ENCODE measurements around the gene AGPAT2. TPM values are rescaled to one million over a fixed set of nuclear protein-coding genes. Genes with fewer than 3 reads are reported as not detected.

AGPAT2 gene
- total RNA-seq, 2 donors from 2014 or later, result 33.4 to 39.8 TPM

- peaks cover under 1% of the 10 kb centered on the region for H3K36me3 ChIP-seq (ENCODE audit: control insufficient read depth, insufficient read depth, low read length)
- H3K36me3 Mint-ChIP-seq (ENCODE audit: low read depth), result peaks cover 3% of the 10 kb centered on the region
- peaks cover 3% of the 10 kb centered on the region for H3K4me1 Mint-ChIP-seq
- DNase-seq, result no peak
- TF ChIP-seq CTCF (conservative IDR thresholded peaks at IDR 0.05), result no peak
- no peak overlapping the region for H3K9ac ChIP-seq (ENCODE audit: extremely low read depth, low read length, poor library complexity, severe bottlenecking)
- no peaks in the 10 kb centered on the region for H3K9me3 Mint-ChIP-seq
- no peak overlapping the region for H3K27ac ChIP-seq (ENCODE audit: low read depth, low read length)
- WGBS, 2 experiments (ENCODE audit: insufficient coverage in 1 of 2, insufficient read length in 1 of 2), result 88 to 95% methylated on average over 19 to 22 of the region's 22 CpGs
- H3K9me3 ChIP-seq (ENCODE audit: control insufficient read depth, low read length), result no peaks in the 10 kb centered on the region
- no peak overlapping the region for H3K4me3 ChIP-seq (ENCODE audit: low read length)
- no peaks in the 10 kb centered on the region for H3K27me3 Mint-ChIP-seq (ENCODE audit: insufficient read depth)
- H3K27me3 ChIP-seq (ENCODE audit: control insufficient read depth, insufficient read depth, low read length, poor library complexity, severe bottlenecking), result no peaks in the 10 kb centered on the region
- H3K4me3 Mint-ChIP-seq, result no peak overlapping the region
- no peaks in the 10 kb centered on the region for H3K4me1 ChIP-seq (ENCODE audit: control insufficient read depth, insufficient read depth, low read length)
- no peak overlapping the region for H3K27ac Mint-ChIP-seq
These were observed 7.8 kb downstream of the AGPAT2 start for GRCh38 chr9:136679431-136679941.

GRCh38 chr9:136678624-136679023 lies 8.6 kb downstream of the AGPAT2 start:
- 92 to 93% methylated on average over 6 of the region's 6 CpGs for WGBS, 2 experiments (ENCODE audit: insufficient coverage in 1 of 2, insufficient read length in 1 of 2)
- Mint-ChIP-seq H3K4me3 (no peak overlapping the region), H3K27ac (no peak overlapping the region), H3K27me3 (ENCODE audit: insufficient read depth) (no peaks in the 10 kb centered on the region), H3K9me3 (no peaks in the 10 kb centered on the region), H3K36me3 (ENCODE audit: low read depth) (peaks cover 3% of the 10 kb centered on the region), H3K4me1 (peaks cover 3% of the 10 kb centered on the region)
- Histone ChIP-seq H3K36me3 (ENCODE audit: control insufficient read depth, insufficient read depth, low read length) (peaks cover 5% of the 10 kb centered on the region), H3K27me3 (ENCODE audit: control insufficient read depth, insufficient read depth, low read length, poor library complexity, severe bottlenecking) (no peaks in the 10 kb centered on the region), H3K9me3 (ENCODE audit: control insufficient read depth, low read length) (no peaks in the 10 kb centered on the region), H3K9ac (ENCODE audit: extremely low read depth, low read length, poor library complexity, severe bottlenecking) (no peak overlapping the region), H3K4me3 (ENCODE audit: low read length) (no peak overlapping the region), H3K27ac (ENCODE audit: low read depth, low read length) (no peak overlapping the region), H3K4me1 (ENCODE audit: control insufficient read depth, insufficient read depth, low read length) (no peaks in the 10 kb centered on the region)
- no peak for TF ChIP-seq CTCF (conservative IDR thresholded peaks at IDR 0.05)
- DNase-seq, result no peak

GRCh38 chr9:136678034-136678433 lies 9.2 kb downstream of the AGPAT2 start:
- Histone ChIP-seq H3K4me1 (ENCODE audit: control insufficient read depth, insufficient read depth, low read length) (no peaks in the 10 kb centered on the region), H3K4me3 (ENCODE audit: low read length) (no peak overlapping the region), H3K9ac (ENCODE audit: extremely low read depth, low read length, poor library complexity, severe bottlenecking) (no peak overlapping the region), H3K27ac (ENCODE audit: low read depth, low read length) (no peak overlapping the region), H3K9me3 (ENCODE audit: control insufficient read depth, low read length) (no peaks in the 10 kb centered on the region), H3K36me3 (ENCODE audit: control insufficient read depth, insufficient read depth, low read length) (peaks cover 5% of the 10 kb centered on the region), H3K27me3 (ENCODE audit: control insufficient read depth, insufficient read depth, low read length, poor library complexity, severe bottlenecking) (no peaks in the 10 kb centered on the region)
- TF ChIP-seq CTCF (conservative IDR thresholded peaks at IDR 0.05), result no peak
- DNase-seq, result no peak
- H3K4me3 Mint-ChIP-seq, result no peak overlapping the region
- no peak overlapping the region for H3K27ac Mint-ChIP-seq
- 94 to 100% methylated on average over 1 to 15 of the region's 15 CpGs for WGBS, 2 experiments (ENCODE audit: insufficient coverage in 1 of 2, insufficient read length in 1 of 2)
- peaks cover 3% of the 10 kb centered on the region for H3K4me1 Mint-ChIP-seq
- no peaks in the 10 kb centered on the region for H3K9me3 Mint-ChIP-seq
- H3K36me3 Mint-ChIP-seq (ENCODE audit: low read depth), result peaks cover 3% of the 10 kb centered on the region
- H3K27me3 Mint-ChIP-seq (ENCODE audit: insufficient read depth), result no peaks in the 10 kb centered on the region

Data from endodermal cell (in vitro differentiated cells).